ENCODE measurements around the gene ZNF691. TPM values are rescaled to one million over a fixed set of nuclear protein-coding genes. Genes with fewer than 3 reads are reported as not detected.

Gene ZNF691
- total and polyA plus RNA-seq, 2 donors (not counting 3 experiments of a cell fraction or from before 2014, with no cell fraction given) = 6.6 to 6.9 TPM

GRCh38 chr1:42817976-42818375, 28.4 kb upstream of the ZNF691 start:
- no peak for FAIRE-seq
- no peak for DNase-seq (ENCODE audit: low read depth, low spot score)
- intact Hi-C loops (cut with micrococcal nuclease) = loop anchor here (1.0 to 2.0 kb wide), 3 partner anchors 29 to 51 kb away; partner anchors contain the start of genes C1orf50, P3H1, TMEM269 and ZNF691
- no peaks in the 10 kb centered on the region for H3K27me3 ChIP-seq (ENCODE audit: control insufficient read depth in 2 of 2, insufficient read depth in 2 of 2, low read length in 2 of 2)
- no peaks in the 10 kb centered on the region for H3K36me3 ChIP-seq (ENCODE audit: control insufficient read depth in 2 of 2, extremely low read depth in 1 of 2, insufficient read depth in 2 of 2, low read length in 2 of 2)
- peak overlapping the region; percentile 74 for H3K4me2 ChIP-seq (ENCODE audit: insufficient read depth, low read length)
- peaks cover 2% of the 10 kb centered on the region for H3K9me1 ChIP-seq (replicated peaks; ENCODE audit: control insufficient read depth, extremely low read depth, insufficient read depth, low read length)
- dilution Hi-C loops (cut with MboI; ENCODE audit: extremely low pct_ligation_motif_present, low sequenced_read_pairs) = no loop called here
- POLR2A ChIA-PET = interaction anchor here (0.7 to 1.2 kb wide), 4 partner anchors 13 to 52 kb away, joined by 3 to 10 read pairs (median 5); partner anchors contain the start of genes TMEM269 and ZNF691
- H3K9ac ChIP-seq (replicated peaks; ENCODE audit: extremely low read depth, insufficient read depth, low read length) = no peak overlapping the region
- no peak overlapping the region for H2AFZ ChIP-seq (ENCODE audit: low read depth, low read length)
- no peaks in the 10 kb centered on the region for H4K20me1 ChIP-seq (replicated peaks; ENCODE audit: control insufficient read depth, extremely low read depth, insufficient read depth, low read length)
- no peaks in the 10 kb centered on the region for H3K9me3 ChIP-seq (replicated peaks; ENCODE audit: control insufficient read depth, insufficient read depth, low read length)
- no peak overlapping the region for H3K27ac ChIP-seq (ENCODE audit: insufficient read depth, low read depth, low read length)
- CTCF ChIA-PET = interaction anchor here (0.9 to 3.1 kb wide), 6 partner anchors 18 to 256 kb away, joined by 3 to 16 read pairs (median 8); partner anchors contain the start of gene ZNF691
- H3K79me2 ChIP-seq (ENCODE audit: control insufficient read depth, insufficient read depth, low read length) = no peaks in the 10 kb centered on the region
- no peak overlapping the region for H3K4me3 ChIP-seq (replicated peaks in 1 of 3; ENCODE audit: insufficient read depth in 1 of 3, low read depth in 1 of 3, low read length in 3 of 3)
- TSS peak; percentile 69 for BruUV-seq (replicated peaks)
- peaks cover 18% of the 10 kb centered on the region for H3K4me1 ChIP-seq (ENCODE audit: control insufficient read depth, extremely low read depth, insufficient read depth, low read length)
- TF ChIP-seq GATA2 (IDR thresholded peaks at IDR 0.05; ENCODE audit: insufficient read depth, insufficient read length, low read depth, low read length) (no peak), JUN (IDR thresholded peaks at IDR 0.05; ENCODE audit: borderline replicate concordance, insufficient read depth, insufficient read length, low read depth) (no peak), POLR2A (IDR thresholded peaks at IDR 0.05; ENCODE audit: low read depth, low read length) (no peak), CTCF (IDR thresholded peaks at IDR 0.05; ENCODE audit: extremely low read depth in 1 of 2, insufficient read depth in 1 of 2, low read depth in 1 of 2, low read length in 2 of 2) (no peak), POLR2AphosphoS5 (IDR thresholded peaks at IDR 0.05; ENCODE audit: insufficient read depth, low read depth, low read length) (no peak), FOS (IDR thresholded peaks at IDR 0.05; ENCODE audit: borderline replicate concordance, insufficient read depth, low read length) (no peak), EZH2 (IDR thresholded peaks at IDR 0.05; ENCODE audit: borderline replicate concordance, low read depth, low read length, severe bottlenecking) (no peak), MAX (IDR thresholded peaks at IDR 0.05; ENCODE audit: insufficient read depth, insufficient read length) (no peak), MYC (IDR thresholded peaks at IDR 0.05; ENCODE audit: low read depth, low read length) (no peak)

Measured in endothelial cell of umbilical vein (primary cell).